Nephron progenitor cell (in vitro differentiated cells): Measurements from ENCODE around the gene ANK2.

ENCODE experiments used
- DNase-seq: peaks from one replicate; pipeline ENCODE4 v3.0.0; 2021
- H3K27ac Mint-ChIP-seq: 2 replicates; pipeline ENCODE4 v1.8.0; 2021; ENCODE audit warnings: mild to moderate bottlenecking, moderate library complexity, mixed read lengths
- H3K27me3 Mint-ChIP-seq: 2 replicates; pipeline ENCODE4 v1.8.0; 2021; ENCODE audit warnings: mild to moderate bottlenecking, low read depth, mixed read lengths; ENCODE audit not compliant: poor library complexity
- H3K36me3 Mint-ChIP-seq: 2 replicates; pipeline ENCODE4 v1.8.0; 2021; ENCODE audit warnings: low read depth, mixed read lengths
- H3K4me1 Mint-ChIP-seq: 2 replicates; pipeline ENCODE4 v1.8.0; 2021; ENCODE audit warnings: mixed read lengths
- H3K4me3 Mint-ChIP-seq: 2 replicates; pipeline ENCODE4 v1.8.0; 2021; ENCODE audit warnings: mild to moderate bottlenecking, moderate library complexity, mixed read lengths
- H3K9me3 Mint-ChIP-seq: 2 replicates; pipeline ENCODE4 v1.8.0; 2021; ENCODE audit warnings: mild to moderate bottlenecking, moderate library complexity, mixed read lengths
- TF ChIP-seq, protein P1 (sequence below): fragments of 200-600 bp; sonication (generic); IDR thresholded peaks from 2 replicates; pipeline ENCODE4 v1.5.0; 2021; ENCODE audit warnings: antibody characterized with exemption

The ANK2 gene

GRCh38 chr4:113049421-113050370, at the start of gene ANK2:
ANK2 (plus strand) TSS chr4:113049653; CDS start chr4:113049729, 76 bp downstream.
- no peaks in the 10 kb centered on the region for H3K9me3 Mint-ChIP-seq
- peak; percentile 68 for DNase-seq
- H3K4me1 Mint-ChIP-seq: no peaks in the 10 kb centered on the region
- no peaks in the 10 kb centered on the region for H3K27me3 Mint-ChIP-seq
- TF ChIP-seq, protein P1, sequence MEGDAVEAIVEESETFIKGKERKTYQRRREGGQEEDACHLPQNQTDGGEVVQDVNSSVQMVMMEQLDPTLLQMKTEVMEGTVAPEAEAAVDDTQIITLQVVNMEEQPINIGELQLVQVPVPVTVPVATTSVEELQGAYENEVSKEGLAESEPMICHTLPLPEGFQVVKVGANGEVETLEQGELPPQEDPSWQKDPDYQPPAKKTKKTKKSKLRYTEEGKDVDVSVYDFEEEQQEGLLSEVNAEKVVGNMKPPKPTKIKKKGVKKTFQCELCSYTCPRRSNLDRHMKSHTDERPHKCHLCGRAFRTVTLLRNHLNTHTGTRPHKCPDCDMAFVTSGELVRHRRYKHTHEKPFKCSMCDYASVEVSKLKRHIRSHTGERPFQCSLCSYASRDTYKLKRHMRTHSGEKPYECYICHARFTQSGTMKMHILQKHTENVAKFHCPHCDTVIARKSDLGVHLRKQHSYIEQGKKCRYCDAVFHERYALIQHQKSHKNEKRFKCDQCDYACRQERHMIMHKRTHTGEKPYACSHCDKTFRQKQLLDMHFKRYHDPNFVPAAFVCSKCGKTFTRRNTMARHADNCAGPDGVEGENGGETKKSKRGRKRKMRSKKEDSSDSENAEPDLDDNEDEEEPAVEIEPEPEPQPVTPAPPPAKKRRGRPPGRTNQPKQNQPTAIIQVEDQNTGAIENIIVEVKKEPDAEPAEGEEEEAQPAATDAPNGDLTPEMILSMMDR: no peak
- no peak within 1 kb of the TSS for H3K27ac Mint-ChIP-seq
- no peak within 1 kb of the TSS for H3K4me3 Mint-ChIP-seq
- no peaks in the 10 kb centered on the region for H3K36me3 Mint-ChIP-seq

DNA sequence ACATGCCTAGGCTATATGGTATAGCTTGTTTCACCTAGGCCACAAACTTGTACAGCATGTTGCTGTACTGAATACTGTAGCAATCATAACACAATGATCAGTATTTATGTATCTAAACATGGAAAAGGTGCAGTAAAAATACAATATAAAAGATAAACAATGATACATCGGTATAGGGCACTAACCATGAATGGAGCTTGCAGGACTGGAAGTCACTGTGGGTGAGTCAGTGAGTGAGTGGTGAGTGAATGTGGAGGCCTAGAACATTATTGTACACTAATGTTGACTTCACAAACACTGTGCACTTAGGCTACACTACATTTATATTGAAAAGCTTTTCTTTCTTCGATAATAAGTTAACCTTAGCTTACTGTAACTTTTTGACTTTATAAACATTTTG, 45.6 kb upstream of the ANK2 start:
- Mint-ChIP-seq H3K36me3 (no peaks in the 10 kb centered on the region), H3K9me3 (no peaks in the 10 kb centered on the region)

GRCh38 chr4:113004655-113005054, 44.8 kb upstream of the ANK2 start:
- TF ChIP-seq, protein P1: no peak
- Mint-ChIP-seq H3K4me1 (peaks cover 1% of the 10 kb centered on the region), H3K9me3 (no peaks in the 10 kb centered on the region), H3K4me3 (no peak overlapping the region), H3K27me3 (no peaks in the 10 kb centered on the region), H3K27ac (no peak overlapping the region), H3K36me3 (no peaks in the 10 kb centered on the region)
- no peak for DNase-seq

More for the DNA sequence above, 45.6 kb upstream of the ANK2 start:
- H3K27me3 Mint-ChIP-seq: no peaks in the 10 kb centered on the region
- H3K27ac Mint-ChIP-seq: no peak overlapping the region
- H3K4me3 Mint-ChIP-seq: no peak overlapping the region
- peaks cover 9% of the 10 kb centered on the region for H3K4me1 Mint-ChIP-seq
- no peak for DNase-seq
- TF ChIP-seq, protein P1: no peak

DNA sequence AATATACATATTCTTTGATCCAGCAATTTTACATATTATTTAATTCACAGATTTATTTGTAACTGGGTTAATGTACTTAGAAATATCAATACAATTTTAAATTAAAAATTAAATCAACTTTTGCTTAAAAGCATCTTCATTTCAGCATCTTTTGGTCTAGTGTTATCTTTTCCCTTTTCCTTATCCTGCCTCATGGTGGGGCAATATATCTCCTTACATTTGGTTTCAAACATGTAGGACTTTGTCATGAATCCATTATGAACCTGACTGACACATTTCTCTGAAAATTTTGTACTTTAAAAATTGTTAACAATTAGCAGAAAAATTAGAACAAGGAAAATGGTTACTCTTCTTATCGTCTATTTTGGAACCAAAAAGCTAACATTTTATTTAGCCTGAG, 42.8 kb upstream of the ANK2 start:
- no peaks in the 10 kb centered on the region for H3K36me3 Mint-ChIP-seq
- no peak overlapping the region for H3K27ac Mint-ChIP-seq
- H3K9me3 Mint-ChIP-seq: no peaks in the 10 kb centered on the region
- H3K4me3 Mint-ChIP-seq: no peak overlapping the region
- peaks cover 7% of the 10 kb centered on the region for H3K4me1 Mint-ChIP-seq
- TF ChIP-seq, protein P1: no peak
- no peak for DNase-seq
- H3K27me3 Mint-ChIP-seq: no peaks in the 10 kb centered on the region

- H3K27ac Mint-ChIP-seq: peak overlapping the region; percentile 36
- H3K4me1 Mint-ChIP-seq: peaks cover 7% of the 10 kb centered on the region
Observed at GRCh38 chr4:113007151-113007550, 42.3 kb upstream of the ANK2 start.

More at GRCh38 chr4:113007151-113007550, 42.3 kb upstream of the ANK2 start:
- H3K27me3 Mint-ChIP-seq: no peaks in the 10 kb centered on the region
- no peaks in the 10 kb centered on the region for H3K36me3 Mint-ChIP-seq
- H3K4me3 Mint-ChIP-seq: no peak overlapping the region
- TF ChIP-seq, protein P1: no peak
- H3K9me3 Mint-ChIP-seq: no peaks in the 10 kb centered on the region
- no peak for DNase-seq
